H7 (cell line): ENCODE results near the gene ATP5F1A. TPM values are rescaled to one million over a fixed set of nuclear protein-coding genes. Genes with fewer than 3 reads are reported as not detected.
"Not testable (repeated sequence)": the region's sequence is repeated elsewhere in the genome, so short reads cannot be mapped to it uniquely, and the experiment has no call there.

Experiments
- DNase-seq: peaks from one replicate; pipeline ENCODE4 v3.0.0; 2012
- H3K27me3 ChIP-seq: 2 replicates; pipeline ENCODE4 v1.6.0; 2011; ENCODE audit warnings: mild to moderate bottlenecking, low read length; ENCODE audit not compliant: control insufficient read depth, insufficient read depth
- H3K36me3 ChIP-seq: replicated peaks from 2 replicates; pipeline ENCODE4 v1.5.1; 2011; ENCODE audit warnings: low read length; ENCODE audit not compliant: control insufficient read depth, insufficient read depth
- H3K4me3 ChIP-seq: 2 replicates; pipeline ENCODE4 v1.5.1; 2011; ENCODE audit warnings: low read depth, mild to moderate bottlenecking, control low read depth, low read length, moderate library complexity; ENCODE audit not compliant: insufficient read depth
- total RNA-seq: library from RNA; depleted of rRNA; stranded (reverse); fragments of >200 nt; shearing (Covaris generic); gene quantifications from 2 replicates; pipeline ENCODE4 v1.2.3, GENCODE V29; 2014

Gene ATP5F1A
- total RNA-seq, 1 experiment from 2014 or later, result 1,013 TPM

- DNase-seq, result no peak
- no peak overlapping the region for H3K4me3 ChIP-seq
- peaks cover 28% of the 10 kb centered on the region for H3K27me3 ChIP-seq
- H3K36me3 ChIP-seq, result no peaks in the 10 kb centered on the region
Measured at GRCh38 chr18:46069524-46069923, 28.6 kb downstream of the ATP5F1A start.

GRCh38 chr18:46068763-46069162 is 29.3 kb downstream of the ATP5F1A start:
- H3K36me3 ChIP-seq, result no peaks in the 10 kb centered on the region
- DNase-seq, result no peak
- H3K4me3 ChIP-seq, result no peak overlapping the region
- peaks cover 28% of the 10 kb centered on the region for H3K27me3 ChIP-seq

- no peak for DNase-seq
- peaks cover 20% of the 10 kb centered on the region for H3K27me3 ChIP-seq
Measured at GRCh38 chr18:46067438-46068007, 30.6 kb downstream of the ATP5F1A start.

GRCh38 chr18:46062781-46063180 is 35.3 kb downstream of the ATP5F1A start:
- DNase-seq, result no peak

More at GRCh38 chr18:46067438-46068007, 30.6 kb downstream of the ATP5F1A start:
- no peaks in the 10 kb centered on the region for H3K36me3 ChIP-seq
- H3K4me3 ChIP-seq, result no peak overlapping the region

GRCh38 chr18:46061796-46062195 is 36.3 kb downstream of the ATP5F1A start:
- H3K27me3 ChIP-seq, result no peaks in the 10 kb centered on the region
- no peak for DNase-seq
- no peaks in the 10 kb centered on the region for H3K36me3 ChIP-seq

More at GRCh38 chr18:46062781-46063180, 35.3 kb downstream of the ATP5F1A start:
- H3K4me3 ChIP-seq, result no peak overlapping the region
- no peaks in the 10 kb centered on the region for H3K27me3 ChIP-seq
- H3K36me3 ChIP-seq, result no peaks in the 10 kb centered on the region

GRCh38 chr18:46061387-46061786 is 36.7 kb downstream of the ATP5F1A start:
- Histone ChIP-seq H3K27me3 (no peaks in the 10 kb centered on the region), H3K36me3 (no peaks in the 10 kb centered on the region), H3K4me3 (no peak overlapping the region)
- DNase-seq, result no peak

More at GRCh38 chr18:46061796-46062195, 36.3 kb downstream of the ATP5F1A start:
- H3K4me3 ChIP-seq, result no peak overlapping the region

GRCh38 chr18:46060359-46060841 is 37.7 kb downstream of the ATP5F1A start:
- no peaks in the 10 kb centered on the region for H3K27me3 ChIP-seq
- DNase-seq, result no peak
- H3K36me3 ChIP-seq, result no peaks in the 10 kb centered on the region
- H3K4me3 ChIP-seq, result no peak overlapping the region

- H3K36me3 ChIP-seq, result no peaks in the 10 kb centered on the region
- no peaks in the 10 kb centered on the region for H3K27me3 ChIP-seq
- DNase-seq, result no peak
- no peak overlapping the region for H3K4me3 ChIP-seq
Measured at GRCh38 chr18:46055838-46056230, 42.3 kb downstream of the ATP5F1A start.

GRCh38 chr18:46054956-46055837 is 42.9 kb downstream of the ATP5F1A start:
- DNase-seq, result no peak
- Histone ChIP-seq H3K27me3 (no peaks in the 10 kb centered on the region), H3K4me3 (no peak overlapping the region), H3K36me3 (no peaks in the 10 kb centered on the region)

GRCh38 chr18:46053368-46054095 is 44.6 kb downstream of the ATP5F1A start:
- H3K27me3 ChIP-seq, result no peaks in the 10 kb centered on the region
- no peak overlapping the region for H3K4me3 ChIP-seq
- no peaks in the 10 kb centered on the region for H3K36me3 ChIP-seq
- DNase-seq, result no peak

GRCh38 chr18:46051731-46052461 is 46.2 kb downstream of the ATP5F1A start:
- Histone ChIP-seq H3K27me3 (no peaks in the 10 kb centered on the region), H3K4me3 (no peak overlapping the region), H3K36me3 (no peaks in the 10 kb centered on the region)
- no peak for DNase-seq

GRCh38 chr18:46050268-46050667 is 47.8 kb downstream of the ATP5F1A start:
- Histone ChIP-seq H3K36me3 (no peaks in the 10 kb centered on the region), H3K4me3 (no peak overlapping the region), H3K27me3 (no peaks in the 10 kb centered on the region)
- DNase-seq, result no peak

GRCh38 chr18:46048641-46049040 is 49.5 kb downstream of the ATP5F1A start:
- Histone ChIP-seq H3K4me3 (no peak overlapping the region), H3K27me3 (no peaks in the 10 kb centered on the region), H3K36me3 (no peaks in the 10 kb centered on the region)
- DNase-seq, result no peak

- not testable (repeated sequence) for H3K36me3 ChIP-seq, DNase-seq, H3K4me3 ChIP-seq, H3K27me3 ChIP-seq
Measured at GRCh38 chr18:46047369-46047768, 50.7 kb downstream of the ATP5F1A start.
